ENCODE results near the gene NELFA.

Gene NELFA

GRCh38 chr4:2009651-2010233 lies 968 bp upstream of the NELFA start:
- H3K9ac ChIP-seq (ENCODE audit: low read length), result peak overlapping the region; percentile 78
- H3K9me2 ChIP-seq (replicated peaks; ENCODE audit: insufficient read depth, low read length), result no peaks in the 10 kb centered on the region
- H3K27ac ChIP-seq (ENCODE audit: low read depth, low read length), result peak overlapping the region; percentile 86
- peak overlapping the region; percentile 83 for H3K4me3 ChIP-seq (ENCODE audit: insufficient read depth, low read length, poor library complexity, severe bottlenecking)
- no peaks in the 10 kb centered on the region for H3K9me3 ChIP-seq (ENCODE audit: insufficient read depth, low read length)
- H3K27me3 ChIP-seq (ENCODE audit: low read length), result no peaks in the 10 kb centered on the region
- no peaks in the 10 kb centered on the region for H3K36me3 ChIP-seq (ENCODE audit: low read length)
- 0 out of 2 replicates have a peak, but pooled peaks cover 15% of the 10 kb centered on the region for H3F3A ChIP-seq (ENCODE audit: insufficient read depth)
- TF ChIP-seq, protein P1, sequence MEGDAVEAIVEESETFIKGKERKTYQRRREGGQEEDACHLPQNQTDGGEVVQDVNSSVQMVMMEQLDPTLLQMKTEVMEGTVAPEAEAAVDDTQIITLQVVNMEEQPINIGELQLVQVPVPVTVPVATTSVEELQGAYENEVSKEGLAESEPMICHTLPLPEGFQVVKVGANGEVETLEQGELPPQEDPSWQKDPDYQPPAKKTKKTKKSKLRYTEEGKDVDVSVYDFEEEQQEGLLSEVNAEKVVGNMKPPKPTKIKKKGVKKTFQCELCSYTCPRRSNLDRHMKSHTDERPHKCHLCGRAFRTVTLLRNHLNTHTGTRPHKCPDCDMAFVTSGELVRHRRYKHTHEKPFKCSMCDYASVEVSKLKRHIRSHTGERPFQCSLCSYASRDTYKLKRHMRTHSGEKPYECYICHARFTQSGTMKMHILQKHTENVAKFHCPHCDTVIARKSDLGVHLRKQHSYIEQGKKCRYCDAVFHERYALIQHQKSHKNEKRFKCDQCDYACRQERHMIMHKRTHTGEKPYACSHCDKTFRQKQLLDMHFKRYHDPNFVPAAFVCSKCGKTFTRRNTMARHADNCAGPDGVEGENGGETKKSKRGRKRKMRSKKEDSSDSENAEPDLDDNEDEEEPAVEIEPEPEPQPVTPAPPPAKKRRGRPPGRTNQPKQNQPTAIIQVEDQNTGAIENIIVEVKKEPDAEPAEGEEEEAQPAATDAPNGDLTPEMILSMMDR (IDR thresholded peaks at IDR 0.05; ENCODE audit: insufficient read depth, low read length, poor library complexity, severe bottlenecking), result no peak
- no peak for TF ChIP-seq EZH2phosphoT487 (conservative IDR thresholded peaks at IDR 0.05; ENCODE audit: low read length)
- H2AFZ ChIP-seq (ENCODE audit: low read depth, low read length, severe bottlenecking), result peak overlapping the region; percentile 94
- no peaks in the 10 kb centered on the region for H4K20me1 ChIP-seq (ENCODE audit: low read depth, low read length)
- H3K79me2 ChIP-seq (ENCODE audit: insufficient read depth, low read length), result peaks cover 39% of the 10 kb centered on the region
- peak overlapping the region; percentile 99 for H3K4me2 ChIP-seq (ENCODE audit: low read depth, low read length, poor library complexity, severe bottlenecking)

GRCh38 chr4:2008671-2008920 lies 178 bp downstream of the NELFA start:
- H3F3A ChIP-seq (ENCODE audit: insufficient read depth), result 0 out of 2 replicates have a peak, but pooled peaks cover 15% of the 10 kb centered on the region
- peaks cover 50% of the 10 kb centered on the region for H3K79me2 ChIP-seq (ENCODE audit: insufficient read depth, low read length)
- H3K27me3 ChIP-seq (ENCODE audit: low read length), result no peaks in the 10 kb centered on the region
- TF ChIP-seq, protein P1 (IDR thresholded peaks at IDR 0.05; ENCODE audit: insufficient read depth, low read length, poor library complexity, severe bottlenecking), result no peak
- no peak for TF ChIP-seq EZH2phosphoT487 (conservative IDR thresholded peaks at IDR 0.05; ENCODE audit: low read length)
- H3K4me3 ChIP-seq (ENCODE audit: insufficient read depth, low read length, poor library complexity, severe bottlenecking), result peak overlapping the region; percentile 83
- H3K9me3 ChIP-seq (ENCODE audit: insufficient read depth, low read length), result no peaks in the 10 kb centered on the region
- H3K36me3 ChIP-seq (ENCODE audit: low read length), result 0 out of 2 replicates have a peak, but pooled peaks cover 5% of the 10 kb centered on the region
- H3K9me2 ChIP-seq (replicated peaks; ENCODE audit: insufficient read depth, low read length), result no peaks in the 10 kb centered on the region
- peak overlapping the region; percentile 94 for H2AFZ ChIP-seq (ENCODE audit: low read depth, low read length, severe bottlenecking)
- peak overlapping the region; percentile 78 for H3K9ac ChIP-seq (ENCODE audit: low read length)
- H3K27ac ChIP-seq (ENCODE audit: low read depth, low read length), result peak overlapping the region; percentile 86
- peak overlapping the region; percentile 99 for H3K4me2 ChIP-seq (ENCODE audit: low read depth, low read length, poor library complexity, severe bottlenecking)
- H4K20me1 ChIP-seq (ENCODE audit: low read depth, low read length), result no peaks in the 10 kb centered on the region

- TF ChIP-seq, protein P1 (IDR thresholded peaks at IDR 0.05; ENCODE audit: insufficient read depth, low read length, poor library complexity, severe bottlenecking), result no peak
- no peak for TF ChIP-seq EZH2phosphoT487 (conservative IDR thresholded peaks at IDR 0.05; ENCODE audit: low read length)
- H3K36me3 ChIP-seq (ENCODE audit: low read length), result 0 out of 2 replicates have a peak, but pooled peaks cover 5% of the 10 kb centered on the region
- H3K27me3 ChIP-seq (ENCODE audit: low read length), result no peaks in the 10 kb centered on the region
- H3K27ac ChIP-seq (ENCODE audit: low read depth, low read length), result peak overlapping the region; percentile 86; the same call in 1 of the 2 replicates
- no peaks in the 10 kb centered on the region for H4K20me1 ChIP-seq (ENCODE audit: low read depth, low read length)
- peak overlapping the region; percentile 78 for H3K9ac ChIP-seq (ENCODE audit: low read length)
- H3K4me2 ChIP-seq (ENCODE audit: low read depth, low read length, poor library complexity, severe bottlenecking), result peak overlapping the region; percentile 99
- H3K9me2 ChIP-seq (replicated peaks; ENCODE audit: insufficient read depth, low read length), result no peaks in the 10 kb centered on the region
- 0 out of 2 replicates have a peak, but pooled peaks cover 15% of the 10 kb centered on the region for H3F3A ChIP-seq (ENCODE audit: insufficient read depth)
- no peaks in the 10 kb centered on the region for H3K9me3 ChIP-seq (ENCODE audit: insufficient read depth, low read length)
- H3K79me2 ChIP-seq (ENCODE audit: insufficient read depth, low read length), result peaks cover 56% of the 10 kb centered on the region
- H3K4me3 ChIP-seq (ENCODE audit: insufficient read depth, low read length, poor library complexity, severe bottlenecking), result peak overlapping the region; percentile 83
- no peak overlapping the region for H2AFZ ChIP-seq (ENCODE audit: low read depth, low read length, severe bottlenecking)
These were observed 737 bp downstream of the NELFA start for GRCh38 chr4:2007804-2008670.

All from SU-DHL-6 (cell line).